Gastrocnemius medialis (tissue), 4 donors: ENCODE measurements around the gene SCMH1. TPM values are rescaled to one million over a fixed set of nuclear protein-coding genes. Genes with fewer than 3 reads are reported as not detected.
"Not testable (repeated sequence)": the region's sequence is repeated elsewhere in the genome, so short reads cannot be mapped to it uniquely, and the experiment has no call there.

Source experiments
- ATAC-seq, 2 donors: fragments of 150-250 bp; one replicate each; pipeline ENCODE4 v1.9.1; 2016
- DNase-seq, 2 donors: peaks; one replicate each; pipeline ENCODE4 v3.0.0-alpha.2; 2019
- H3K27ac ChIP-seq, 4 donors: fragments of 200-600 bp; sonication (generic); 1 replicate in 1 of 4; 2 replicates in 3 of 4; pipeline ENCODE4 v1.5.1; 2016 to 2018; ENCODE audit warnings: mild to moderate bottlenecking in 2 of 4, moderate library complexity in 1 of 4
- H3K27me3 ChIP-seq, 3 donors: fragments of 200-600 bp; sonication (generic) in 2 of 3; 1 replicate in 1 of 3; 2 replicates in 2 of 3; pipeline versions ENCODE4 v1.5.1 to v1.6.0; 2016 to 2019; ENCODE audit warnings: mild to moderate bottlenecking in 1 of 3, moderate library complexity in 1 of 3
- H3K36me3 ChIP-seq, 2 donors: fragments of 200-600 bp; sonication (generic) in 1 of 2; one replicate each; pipeline ENCODE4 v1.5.1; 2017 to 2018
- H3K4me1 ChIP-seq, 2 donors: fragments of 200-600 bp; sonication (generic) in 1 of 2; one replicate each; pipeline ENCODE4 v1.5.1; 2016 to 2017; ENCODE audit warnings: mild to moderate bottlenecking in 2 of 2
- H3K4me3 ChIP-seq, 4 donors: fragments of 200-600 bp; sonication (generic) in 3 of 4; 1 replicate in 1 of 4; 2 replicates in 3 of 4; pipeline ENCODE4 v1.5.1; 2016 to 2019; ENCODE audit warnings: mild to moderate bottlenecking in 2 of 4
- H3K9me3 ChIP-seq, 3 donors: fragments of 200-600 bp; sonication (generic) in 2 of 3; 1 replicate in 1 of 3; 2 replicates in 2 of 3; pipeline ENCODE4 v1.5.1; 2016 to 2019
- POLR2A ChIP-seq, 2 donors: fragments of 450-650 bp; IDR thresholded peaks; one replicate each; pipeline ENCODE4 v1.6.1; 2017; ENCODE audit warnings: antibody characterized with exemption in 2 of 2, mild to moderate bottlenecking in 2 of 2, moderate library complexity in 2 of 2
- in situ Hi-C, 4 donors: fragments of 200-750 bp; cut with MboI; loops; one replicate each; pipeline versions ENCODE4 v1.15.0 to v1.8.0; 2017; ENCODE audit warnings: low sequenced_read_pairs in 4 of 4
- intact Hi-C: fragments of 100-400 bp; cut with DNase I; formaldehyde crosslinking; loops from one replicate; pipeline ENCODE4 v1.15.1; 2023; ENCODE audit warnings: low total_unique reads
- total RNA-seq, 4 donors: library from RNA; depleted of rRNA; stranded (reverse); fragments of >200 nt; gene quantifications; one replicate each; pipeline versions ENCODE4 v1.1.0 to v1.2.3, GENCODE V29; 2016
- TF ChIP-seq, protein P1 (sequence below), 5 experiments: fragments of 450-650 bp in 3 of 5; fragments of 200-600 bp in 2 of 5; sonication (generic) in 2 of 5; IDR thresholded peaks in 4 of 5; conservative IDR thresholded peaks in 1 of 5; 1 replicate in 4 of 5; 2 replicates in 1 of 5; pipeline ENCODE4 v1.5.1; 2016 to 2019; ENCODE audit warnings: antibody characterized with exemption in 5 of 5, mild to moderate bottlenecking in 3 of 5, moderate library complexity in 3 of 5

SCMH1 gene
- total RNA-seq, 4 donors from 2014 or later, result 17.1 to 29.4 (median 25.5) TPM

DNA sequence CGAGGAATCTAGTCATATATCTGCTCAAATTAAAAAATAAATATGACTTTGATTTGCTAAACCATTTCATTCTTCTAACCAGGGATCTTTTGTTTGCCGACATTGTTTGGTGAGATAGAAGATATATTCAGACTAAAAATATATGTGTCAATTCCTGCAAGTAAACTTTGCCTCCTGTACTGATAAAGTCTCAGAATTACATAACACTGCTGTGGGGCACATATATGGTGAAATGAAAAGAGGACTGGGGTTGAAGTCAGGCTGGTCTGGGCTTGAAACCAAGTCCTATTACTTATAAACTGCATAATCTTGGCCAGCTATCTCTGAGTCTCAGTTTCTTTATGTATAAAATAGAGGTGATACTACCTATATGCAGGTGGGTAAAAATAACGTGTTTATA is 9.8 kb downstream of the SCMH1 start:
- no peak overlapping the region for H3K27ac ChIP-seq
- intact Hi-C loops (no loop called here), in situ Hi-C loops (loop anchor here in 1 of 4 donors (25.0 kb wide), 1 partner anchor 195 kb away; no protein-coding TSS in a partner anchor)
- no peak overlapping the region for H3K4me3 ChIP-seq
- no peaks in the 10 kb centered on the region for H3K9me3 ChIP-seq
- peaks cover 5 to 16% of the 10 kb centered on the region in 2 donors for H3K4me1 ChIP-seq
- H3K27me3 ChIP-seq, result no peaks in the 10 kb centered on the region
- no peak for DNase-seq
- ATAC-seq, result no peak
- H3K36me3 ChIP-seq, result no peaks in the 10 kb centered on the region
- TF ChIP-seq, protein P1, sequence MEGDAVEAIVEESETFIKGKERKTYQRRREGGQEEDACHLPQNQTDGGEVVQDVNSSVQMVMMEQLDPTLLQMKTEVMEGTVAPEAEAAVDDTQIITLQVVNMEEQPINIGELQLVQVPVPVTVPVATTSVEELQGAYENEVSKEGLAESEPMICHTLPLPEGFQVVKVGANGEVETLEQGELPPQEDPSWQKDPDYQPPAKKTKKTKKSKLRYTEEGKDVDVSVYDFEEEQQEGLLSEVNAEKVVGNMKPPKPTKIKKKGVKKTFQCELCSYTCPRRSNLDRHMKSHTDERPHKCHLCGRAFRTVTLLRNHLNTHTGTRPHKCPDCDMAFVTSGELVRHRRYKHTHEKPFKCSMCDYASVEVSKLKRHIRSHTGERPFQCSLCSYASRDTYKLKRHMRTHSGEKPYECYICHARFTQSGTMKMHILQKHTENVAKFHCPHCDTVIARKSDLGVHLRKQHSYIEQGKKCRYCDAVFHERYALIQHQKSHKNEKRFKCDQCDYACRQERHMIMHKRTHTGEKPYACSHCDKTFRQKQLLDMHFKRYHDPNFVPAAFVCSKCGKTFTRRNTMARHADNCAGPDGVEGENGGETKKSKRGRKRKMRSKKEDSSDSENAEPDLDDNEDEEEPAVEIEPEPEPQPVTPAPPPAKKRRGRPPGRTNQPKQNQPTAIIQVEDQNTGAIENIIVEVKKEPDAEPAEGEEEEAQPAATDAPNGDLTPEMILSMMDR (IDR thresholded peaks at IDR 0.05 in 4 of 5, conservative IDR thresholded peaks at IDR 0.05 in 1 of 5), result no peak
- TF ChIP-seq POLR2A (IDR thresholded peaks at IDR 0.05), result no peak

DNA sequence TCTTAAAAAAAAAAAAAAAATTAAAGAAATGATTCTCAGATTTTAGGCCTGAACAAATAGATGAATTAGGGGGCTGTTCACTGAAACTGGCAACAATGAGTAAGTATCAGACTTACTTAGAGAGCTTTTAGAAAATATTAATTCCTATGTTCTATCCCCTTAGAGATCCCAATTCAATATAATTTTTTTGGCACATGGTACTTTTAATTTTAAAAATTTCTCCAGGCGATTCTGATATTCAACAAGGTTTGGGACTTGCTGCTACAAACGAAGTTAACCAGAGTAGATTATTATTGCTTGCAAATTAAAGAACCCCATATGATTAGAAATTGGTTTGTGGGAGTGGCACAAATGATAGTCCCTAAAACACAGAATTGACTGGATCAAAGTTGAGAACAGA is 11.4 kb downstream of the SCMH1 start:
- intact Hi-C loops (no loop called here), in situ Hi-C loops (loop anchor here in 1 of 4 donors (25.0 kb wide), 1 partner anchor 193 kb away; no protein-coding TSS in a partner anchor)
- Histone ChIP-seq H3K27me3 (no peaks in the 10 kb centered on the region), H3K4me1 (peaks cover 9 to 14% of the 10 kb centered on the region in 2 donors), H3K27ac (no peak overlapping the region), H3K36me3 (no peaks in the 10 kb centered on the region), H3K9me3 (no peaks in the 10 kb centered on the region), H3K4me3 (no peak overlapping the region)
- no peak for DNase-seq
- ATAC-seq, result no peak
- TF ChIP-seq, protein P1 (IDR thresholded peaks at IDR 0.05 in 4 of 5, conservative IDR thresholded peaks at IDR 0.05 in 1 of 5), result no peak
- no peak for TF ChIP-seq POLR2A (IDR thresholded peaks at IDR 0.05)

DNA sequence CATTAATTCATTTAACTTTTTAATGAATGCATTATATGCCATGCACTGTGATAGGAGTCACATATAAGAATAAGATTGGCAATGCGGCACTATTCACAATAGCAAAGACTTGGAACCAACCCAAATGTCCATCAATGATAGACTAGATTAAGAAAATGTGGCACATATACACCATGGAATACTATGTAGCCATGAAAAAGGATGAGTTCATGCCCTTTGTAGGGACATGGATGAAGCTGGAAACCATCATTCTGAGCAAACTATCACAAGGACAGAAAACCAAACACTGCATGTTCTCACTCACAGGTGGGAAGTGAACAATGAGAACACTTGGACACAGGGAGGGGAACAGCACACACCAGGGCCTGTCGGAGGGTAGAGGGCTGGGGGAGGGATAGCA is 12.9 kb downstream of the SCMH1 start:
- intact Hi-C loops, H3K4me3 ChIP-seq, H3K27ac ChIP-seq, H3K9me3 ChIP-seq, H3K27me3 ChIP-seq, ATAC-seq, H3K36me3 ChIP-seq, DNase-seq: not testable (repeated sequence)
- H3K4me1 ChIP-seq, result peaks cover 8 to 12% of the 10 kb centered on the region in 2 donors
- in situ Hi-C loops, result loop anchor here in 1 of 4 donors (25.0 kb wide), 1 partner anchor 192 kb away; no protein-coding TSS in a partner anchor

DNA sequence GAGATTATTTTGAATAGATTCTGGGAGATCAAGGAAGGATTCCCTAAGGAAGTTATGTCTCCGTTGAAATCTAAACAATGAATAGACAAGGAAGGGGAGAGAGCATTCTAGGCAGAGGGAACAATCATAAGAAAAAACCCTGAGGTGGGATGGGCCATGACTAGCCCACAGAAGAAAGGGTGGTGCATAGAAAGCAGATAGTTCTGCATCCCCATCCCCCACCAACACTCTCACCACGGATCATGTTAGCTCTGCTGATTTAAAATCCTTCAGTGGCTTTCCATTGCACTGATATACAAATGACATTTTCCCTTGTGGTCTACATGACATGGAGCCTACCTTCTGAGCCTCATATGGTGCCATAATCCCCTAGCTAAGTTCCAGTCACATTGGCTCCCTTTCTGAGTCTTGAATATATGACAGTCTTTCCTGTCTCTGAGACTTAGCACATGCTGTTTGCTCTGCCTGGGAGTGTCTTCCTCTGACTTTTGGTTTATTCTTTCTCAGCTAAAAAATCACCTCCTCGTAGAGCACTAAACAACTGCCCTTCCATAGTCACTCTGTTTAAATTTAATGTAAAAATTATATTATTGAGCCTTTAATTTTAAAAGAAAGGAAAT is 15.2 kb downstream of the SCMH1 start:
- Histone ChIP-seq H3K27ac (no peak overlapping the region), H3K4me1 (peaks cover 7 to 17% of the 10 kb centered on the region in 2 donors), H3K9me3 (no peaks in the 10 kb centered on the region), H3K27me3 (no peaks in the 10 kb centered on the region), H3K36me3 (no peaks in the 10 kb centered on the region), H3K4me3 (no peak overlapping the region)
- DNase-seq (no peak), ATAC-seq (no peak)
- in situ Hi-C loops (loop anchor here in 1 of 4 donors (25.0 kb wide), 1 partner anchor 190 kb away; no protein-coding TSS in a partner anchor), intact Hi-C loops (no loop called here)
- TF ChIP-seq POLR2A (IDR thresholded peaks at IDR 0.05), result no peak
- TF ChIP-seq, protein P1 (IDR thresholded peaks at IDR 0.05 in 4 of 5, conservative IDR thresholded peaks at IDR 0.05 in 1 of 5), result no peak

DNA sequence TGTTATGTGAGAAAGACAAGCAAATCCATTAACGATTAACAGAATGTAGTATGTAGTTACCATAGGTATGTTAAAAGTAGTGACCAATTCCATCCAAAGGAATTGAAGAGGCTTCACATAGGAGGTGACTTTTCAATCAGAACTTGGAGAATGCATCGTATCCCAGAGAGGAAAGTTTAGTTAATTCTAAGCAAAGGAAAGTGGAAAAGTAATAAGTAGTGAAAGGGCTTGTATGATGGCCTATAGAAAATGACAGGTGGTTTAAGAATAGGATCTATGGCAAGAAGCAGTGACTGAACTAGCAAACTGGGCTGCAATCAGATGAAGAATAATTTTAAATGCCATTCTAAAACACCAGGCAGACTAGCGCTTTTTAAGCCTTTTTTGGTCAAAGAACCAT is 16.6 kb downstream of the SCMH1 start:
- no peaks in the 10 kb centered on the region for H3K36me3 ChIP-seq
- H3K27me3 ChIP-seq, result no peaks in the 10 kb centered on the region
- TF ChIP-seq, protein P1 (IDR thresholded peaks at IDR 0.05 in 4 of 5, conservative IDR thresholded peaks at IDR 0.05 in 1 of 5), result no peak
- TF ChIP-seq POLR2A (IDR thresholded peaks at IDR 0.05), result no peak
- H3K9me3 ChIP-seq, result no peaks in the 10 kb centered on the region
- peaks cover 7 to 17% of the 10 kb centered on the region in 2 donors for H3K4me1 ChIP-seq
- intact Hi-C loops (no loop called here), in situ Hi-C loops (loop anchor here in 1 of 4 donors (25.0 kb wide), 1 partner anchor 188 kb away; no protein-coding TSS in a partner anchor)
- DNase-seq (no peak), ATAC-seq (no peak)
- no peak overlapping the region for H3K4me3 ChIP-seq
- no peak overlapping the region for H3K27ac ChIP-seq
